Stimulated activated naive B cell treated with anti-CD40 and anti-IgM and Interleukin-4, amounts not matched to agents 10 μg/mL and 1 μg/mL and 100 μg/mL, for 72 hours (primary cell): Measurements from ENCODE around the gene CD164.
A peak's percentile ranks its signal among the peaks of the same experiment; 100 is the strongest.

ENCODE experiments used
- ATAC-seq, 2 donors: fragments of 150-1000 bp; cut with Tn5 transposase; replicated peaks; 2 replicates each; pipeline ENCODE4 v1.10.0; 2021; ENCODE audit warnings: moderate library complexity in 1 of 2
- DNase-seq: peaks from one replicate; pipeline ENCODE4 v3.0.0; 2021
- H3K27ac Mint-ChIP-seq: one replicate; pipeline ENCODE4 v1.8.0; 2022; ENCODE audit warnings: mild to moderate bottlenecking, mixed read lengths
- H3K27me3 Mint-ChIP-seq, 2 donors: one replicate each; pipeline ENCODE4 v1.8.0; 2022; ENCODE audit warnings: mixed read lengths in 2 of 2
- H3K36me3 Mint-ChIP-seq, 2 donors: one replicate each; pipeline ENCODE4 v1.8.0; 2022; ENCODE audit warnings: mixed read lengths in 2 of 2, mild to moderate bottlenecking in 1 of 2
- H3K4me1 Mint-ChIP-seq, 2 donors: one replicate each; pipeline ENCODE4 v1.8.0; 2022; ENCODE audit warnings: mixed read lengths in 2 of 2, mild to moderate bottlenecking in 1 of 2
- H3K4me3 Mint-ChIP-seq, 2 donors: one replicate each; pipeline ENCODE4 v1.8.0; 2022; ENCODE audit warnings: mild to moderate bottlenecking in 2 of 2, mixed read lengths in 2 of 2, moderate library complexity in 1 of 2
- H3K9me3 Mint-ChIP-seq, 2 donors: one replicate each; pipeline ENCODE4 v1.8.0; 2022; ENCODE audit warnings: mixed read lengths in 2 of 2, mild to moderate bottlenecking in 1 of 2

Gene CD164

GRCh38 chr6:109325400-109325801 is 56.9 kb downstream of the CD164 start:
- Mint-ChIP-seq H3K27ac (no peak overlapping the region), H3K4me3 (no peak overlapping the region), H3K36me3 (no peaks in the 10 kb centered on the region), H3K4me1 (peaks cover 0 to 10% of the 10 kb centered on the region in 2 donors), H3K9me3 (peaks cover 0 to 5% of the 10 kb centered on the region in 2 donors), H3K27me3 (no peaks in the 10 kb centered on the region)
- no peak for ATAC-seq
- DNase-seq, result no peak

GRCh38 chr6:109323241-109323640 is 59.0 kb downstream of the CD164 start:
- H3K36me3 Mint-ChIP-seq, result peaks cover 0 to 2% of the 10 kb centered on the region in 2 donors
- DNase-seq (no peak), ATAC-seq (no peak)
- peak overlapping the region; percentile 28 for H3K27ac Mint-ChIP-seq
- H3K27me3 Mint-ChIP-seq, result no peaks in the 10 kb centered on the region
- peaks cover 0 to 5% of the 10 kb centered on the region in 2 donors for H3K9me3 Mint-ChIP-seq
- peaks cover 9 to 13% of the 10 kb centered on the region in 2 donors for H3K4me1 Mint-ChIP-seq
- no peak overlapping the region for H3K4me3 Mint-ChIP-seq

GRCh38 chr6:109322825-109323224 is 59.4 kb downstream of the CD164 start:
- peaks cover 11 to 13% of the 10 kb centered on the region in 2 donors for H3K4me1 Mint-ChIP-seq
- peaks cover 0 to 5% of the 10 kb centered on the region in 2 donors for H3K9me3 Mint-ChIP-seq
- peak; percentile 14 for DNase-seq
- peak; percentile 72 to 80 for ATAC-seq
- no peaks in the 10 kb centered on the region for H3K27me3 Mint-ChIP-seq
- H3K36me3 Mint-ChIP-seq, result peaks cover 0 to 2% of the 10 kb centered on the region in 2 donors
- no peak overlapping the region for H3K4me3 Mint-ChIP-seq
- peak overlapping the region; percentile 28 for H3K27ac Mint-ChIP-seq

GRCh38 chr6:109321752-109322151 is 60.5 kb downstream of the CD164 start:
- DNase-seq (no peak), ATAC-seq (no peak)
- Mint-ChIP-seq H3K9me3 (peaks cover 0 to 5% of the 10 kb centered on the region in 2 donors), H3K27ac (no peak overlapping the region), H3K36me3 (peaks cover 0 to 2% of the 10 kb centered on the region in 2 donors), H3K27me3 (no peaks in the 10 kb centered on the region), H3K4me1 (peaks cover 13 to 14% of the 10 kb centered on the region in 2 donors), H3K4me3 (no peak overlapping the region)

GRCh38 chr6:109320072-109320471 is 62.2 kb downstream of the CD164 start:
- no peak overlapping the region for H3K4me3 Mint-ChIP-seq
- ATAC-seq (no peak), DNase-seq (no peak)
- peaks cover 0 to 5% of the 10 kb centered on the region in 2 donors for H3K9me3 Mint-ChIP-seq
- no peaks in the 10 kb centered on the region for H3K27me3 Mint-ChIP-seq
- no peak overlapping the region for H3K27ac Mint-ChIP-seq
- H3K4me1 Mint-ChIP-seq, result peaks cover 13 to 14% of the 10 kb centered on the region in 2 donors
- peaks cover 0 to 2% of the 10 kb centered on the region in 2 donors for H3K36me3 Mint-ChIP-seq

GRCh38 chr6:109318328-109318876 is 63.9 kb downstream of the CD164 start:
- ATAC-seq (no peak), DNase-seq (no peak)
- no peak overlapping the region for H3K4me3 Mint-ChIP-seq
- no peak overlapping the region for H3K27ac Mint-ChIP-seq
- peaks cover 0 to 2% of the 10 kb centered on the region in 2 donors for H3K36me3 Mint-ChIP-seq
- H3K4me1 Mint-ChIP-seq, result peaks cover 13 to 14% of the 10 kb centered on the region in 2 donors
- peaks cover 0 to 5% of the 10 kb centered on the region in 2 donors for H3K9me3 Mint-ChIP-seq
- no peaks in the 10 kb centered on the region for H3K27me3 Mint-ChIP-seq

GRCh38 chr6:109316909-109317308 is 65.4 kb downstream of the CD164 start:
- Mint-ChIP-seq H3K36me3 (peaks cover 0 to 2% of the 10 kb centered on the region in 2 donors), H3K27ac (no peak overlapping the region), H3K9me3 (no peaks in the 10 kb centered on the region), H3K27me3 (no peaks in the 10 kb centered on the region), H3K4me3 (no peak overlapping the region), H3K4me1 (peaks cover 5 to 14% of the 10 kb centered on the region in 2 donors)
- peak; percentile 47 to 73 for ATAC-seq
- DNase-seq, result no peak
